GM21528 (cell line): ENCODE data around the gene SH2D7.

Experiments
- ATAC-seq: cut with Tn5 transposase; IDR thresholded peaks from one replicate; pipeline ENCODE4 v1.9.1; 2021; ENCODE audit warnings: mild to moderate bottlenecking, moderate library complexity; ENCODE audit not compliant: unreplicated experiment, low FRiP score

SH2D7 gene

GRCh38 chr15:78059110-78059839, 33.1 kb upstream of the SH2D7 start:
- no peak for ATAC-seq

DNA sequence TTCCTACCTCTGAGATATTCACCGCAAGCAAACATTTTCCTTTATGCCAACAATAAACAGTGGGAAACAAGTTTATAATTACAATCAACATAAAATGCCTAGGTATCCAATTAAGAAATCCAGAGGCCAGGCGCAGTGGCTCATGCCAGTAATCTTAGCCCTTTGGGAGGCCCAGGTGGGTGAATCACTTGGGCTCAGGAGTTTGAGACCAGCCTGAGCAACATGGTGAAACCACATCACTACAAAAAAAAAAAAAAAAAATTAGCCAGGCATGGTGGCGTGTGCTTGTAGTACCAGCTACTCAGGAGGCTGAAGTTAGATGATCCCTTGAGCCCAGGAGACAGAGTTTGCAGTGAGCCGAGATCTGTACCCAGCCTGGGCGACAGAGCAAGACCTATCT, 32.1 kb upstream of the SH2D7 start:
- ATAC-seq = no peak

DNA sequence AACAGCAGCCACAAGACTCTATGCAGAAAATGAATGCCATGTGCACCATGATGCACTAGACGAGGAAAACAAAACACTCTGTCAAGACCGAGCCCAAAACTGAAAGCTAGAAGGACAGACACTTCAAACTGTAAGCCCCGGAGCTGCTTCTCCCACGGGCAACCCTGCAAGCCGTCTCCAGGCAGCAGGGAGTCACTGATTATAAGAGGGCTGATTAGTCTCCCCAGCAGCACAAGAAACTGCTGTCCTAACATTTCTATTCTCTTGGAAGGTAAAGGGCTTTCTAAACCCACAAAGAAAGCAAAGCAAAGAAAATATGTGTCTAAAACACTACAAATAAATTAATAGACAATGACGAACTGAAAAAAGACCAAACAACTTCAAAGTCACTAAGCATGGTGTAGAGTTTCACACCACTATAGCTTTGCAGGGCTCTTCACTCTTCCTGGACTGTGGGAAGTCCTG, 30.4 kb upstream of the SH2D7 start:
- ATAC-seq = peak; percentile 45

DNA sequence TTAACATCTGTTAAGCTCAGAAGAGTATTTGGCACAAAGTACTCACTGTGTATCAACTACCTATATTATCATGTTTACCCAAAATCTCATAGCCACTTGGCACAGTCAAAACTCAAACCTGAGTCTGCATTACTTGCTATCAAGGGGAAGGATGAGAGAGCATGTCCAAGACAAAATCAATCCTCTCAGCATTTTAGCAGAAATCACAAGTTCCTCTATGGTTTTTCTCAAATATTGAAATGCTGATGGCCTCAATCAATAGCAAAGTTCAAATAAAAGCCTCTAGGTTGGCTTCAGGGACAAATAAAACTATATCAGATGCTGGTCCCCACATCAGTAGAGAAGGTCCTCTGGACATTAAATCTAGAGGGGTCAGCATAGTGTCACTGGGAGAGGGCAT, 29.1 kb upstream of the SH2D7 start:
- ATAC-seq = no peak

DNA sequence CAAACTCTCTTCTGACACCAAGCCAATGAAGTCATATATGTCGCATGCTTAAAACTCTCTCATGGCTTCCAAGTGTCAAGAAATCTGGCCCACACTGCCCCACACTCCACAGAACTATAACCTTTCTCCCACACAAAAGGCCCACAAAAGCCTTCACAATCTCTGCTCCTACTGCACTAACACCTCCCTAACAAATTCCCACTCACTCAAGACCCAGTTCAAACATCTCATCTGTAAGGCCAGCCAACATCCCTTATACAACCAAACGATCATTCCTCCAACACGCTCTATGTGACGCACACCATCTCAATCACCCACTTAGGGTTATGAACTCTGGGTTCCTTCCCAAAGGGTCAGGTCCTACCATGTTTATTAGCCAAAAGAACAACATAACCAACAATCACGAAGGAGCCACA, 28.4 kb upstream of the SH2D7 start:
- no peak for ATAC-seq

DNA sequence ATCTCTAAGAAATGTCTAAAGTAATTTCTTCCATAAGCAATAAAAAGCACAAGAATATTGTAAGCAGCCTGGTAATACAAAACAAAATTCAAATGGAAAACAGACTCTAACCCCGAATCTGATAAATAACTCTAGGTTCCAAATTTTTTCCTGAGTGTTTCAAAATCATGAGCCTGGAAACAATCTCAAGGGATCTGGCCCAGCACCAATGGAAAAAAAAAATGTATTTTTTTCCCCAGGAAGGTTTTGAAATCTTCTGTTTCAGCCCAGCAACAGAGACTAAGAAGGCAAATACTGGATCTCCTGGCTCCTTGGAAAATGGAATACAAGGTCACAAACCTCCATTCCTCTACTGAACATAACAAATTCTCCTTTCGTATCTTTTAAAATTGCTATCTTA, 27.8 kb upstream of the SH2D7 start:
- ATAC-seq = no peak

- ATAC-seq = no peak
Observed at GRCh38 chr15:78065284-78065872, 27.0 kb upstream of the SH2D7 start.

DNA sequence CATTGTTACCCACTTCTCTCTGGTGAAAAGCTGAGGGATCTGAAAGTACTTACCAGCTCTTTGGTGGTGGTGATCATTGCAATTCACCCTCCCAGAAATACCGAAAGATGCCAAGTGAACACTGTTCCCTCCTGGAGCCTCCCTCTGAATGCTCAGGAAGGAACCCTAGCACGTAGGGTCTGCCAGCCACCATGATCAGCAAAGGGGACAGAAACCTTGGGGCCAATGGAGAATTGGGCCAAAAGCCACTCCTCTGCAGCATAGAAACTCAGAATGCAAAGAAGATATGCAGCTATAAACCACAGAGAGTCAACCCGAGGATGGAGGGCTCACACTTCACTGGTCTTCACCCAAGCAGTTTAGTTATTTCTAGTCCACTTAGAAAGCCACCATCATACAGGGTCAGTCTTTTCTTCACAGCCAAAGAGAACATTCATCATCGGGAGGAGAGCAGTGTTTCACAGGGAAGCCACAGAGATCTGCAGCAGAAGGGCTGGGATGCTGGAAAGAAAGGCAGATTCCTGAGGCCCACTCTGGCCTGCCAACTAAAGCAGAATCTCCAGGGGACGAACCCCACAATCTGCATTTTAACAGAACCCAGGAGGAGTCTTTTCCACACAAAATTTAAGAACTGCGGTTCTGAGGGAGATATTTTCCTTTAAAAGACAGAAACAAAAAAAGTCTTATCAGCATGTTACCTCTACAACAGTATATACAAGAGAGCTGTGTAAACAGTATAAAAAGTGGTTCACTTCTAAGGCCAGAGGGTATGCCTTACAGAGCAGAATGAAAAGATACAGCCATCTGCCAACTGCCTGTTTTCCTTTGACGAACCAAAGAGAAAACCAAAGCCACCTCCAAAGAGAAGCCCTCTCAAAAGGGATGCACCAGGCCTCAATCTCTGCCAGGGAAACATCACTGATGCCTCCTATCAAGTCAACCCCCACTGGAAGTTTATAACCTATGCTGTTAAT, 26.1 kb upstream of the SH2D7 start:
- no peak for ATAC-seq

DNA sequence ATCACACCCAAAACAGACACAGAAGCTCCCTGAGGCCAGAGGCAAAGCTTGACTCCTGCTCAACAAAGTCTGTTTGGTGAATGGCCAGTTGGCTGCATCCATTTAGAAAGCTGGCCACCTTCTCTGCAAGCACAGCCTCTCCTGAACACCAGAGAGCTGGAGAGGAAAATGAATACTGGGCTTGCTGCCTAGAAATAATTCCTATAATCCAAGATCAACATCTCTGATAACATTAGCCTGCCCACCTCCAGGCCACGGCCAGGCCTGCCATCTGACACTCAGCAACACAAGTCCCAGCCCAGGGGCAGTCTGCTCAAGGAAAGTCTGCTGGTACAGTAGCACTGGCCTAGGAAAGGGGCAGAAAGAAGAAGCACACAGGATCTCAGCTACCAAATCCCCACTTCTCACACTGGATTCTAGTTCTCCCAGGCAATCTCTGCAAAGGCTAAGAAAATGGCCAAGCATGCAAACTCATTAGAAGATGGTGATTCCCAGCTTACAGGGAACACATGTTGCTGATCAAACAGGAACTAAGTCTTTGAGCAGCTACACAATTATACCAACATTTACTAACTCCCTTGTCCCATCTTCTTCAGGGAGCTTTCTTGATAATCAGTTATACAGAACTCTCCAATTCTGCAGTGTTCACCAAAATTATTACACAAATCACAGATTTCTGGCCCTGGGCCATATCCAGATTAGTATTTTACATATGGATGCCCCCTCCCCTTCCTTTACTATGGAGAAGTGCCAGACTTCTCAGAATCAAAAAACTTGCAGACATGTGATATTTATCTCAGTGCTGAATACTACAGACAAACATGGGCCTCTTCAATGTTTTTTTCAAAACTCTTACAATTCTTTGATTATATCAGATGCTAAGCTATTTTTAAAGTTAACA, 24.8 kb upstream of the SH2D7 start:
- no peak for ATAC-seq

DNA sequence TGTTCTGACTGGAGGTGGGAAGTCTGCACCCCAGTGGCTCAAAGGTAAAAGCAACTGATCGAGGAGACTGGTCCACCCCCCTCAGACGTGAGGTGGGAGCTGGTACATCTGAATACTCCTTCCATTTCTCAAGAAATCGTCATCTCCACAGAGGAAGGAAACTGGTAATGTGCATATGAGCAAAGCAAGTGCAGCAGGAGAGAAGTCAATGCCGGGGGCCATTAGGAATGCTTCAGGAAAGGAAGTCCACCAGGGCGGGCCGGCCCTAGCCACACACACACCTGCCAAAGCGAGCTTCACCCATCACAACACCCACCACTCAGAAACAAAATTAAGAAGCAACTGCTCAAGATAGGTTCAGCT, 23.3 kb upstream of the SH2D7 start:
- peak; percentile 7 for ATAC-seq

- ATAC-seq = no peak
Observed at GRCh38 chr15:78069462-78070029, 22.8 kb upstream of the SH2D7 start.

- no peak for ATAC-seq
Observed at GRCh38 chr15:78070049-78070700, 22.2 kb upstream of the SH2D7 start.

- no peak for ATAC-seq
Observed at GRCh38 chr15:78071383-78071782, 21.0 kb upstream of the SH2D7 start.

- no peak for ATAC-seq
Observed at GRCh38 chr15:78072080-78072892, 20.1 kb upstream of the SH2D7 start.

DNA sequence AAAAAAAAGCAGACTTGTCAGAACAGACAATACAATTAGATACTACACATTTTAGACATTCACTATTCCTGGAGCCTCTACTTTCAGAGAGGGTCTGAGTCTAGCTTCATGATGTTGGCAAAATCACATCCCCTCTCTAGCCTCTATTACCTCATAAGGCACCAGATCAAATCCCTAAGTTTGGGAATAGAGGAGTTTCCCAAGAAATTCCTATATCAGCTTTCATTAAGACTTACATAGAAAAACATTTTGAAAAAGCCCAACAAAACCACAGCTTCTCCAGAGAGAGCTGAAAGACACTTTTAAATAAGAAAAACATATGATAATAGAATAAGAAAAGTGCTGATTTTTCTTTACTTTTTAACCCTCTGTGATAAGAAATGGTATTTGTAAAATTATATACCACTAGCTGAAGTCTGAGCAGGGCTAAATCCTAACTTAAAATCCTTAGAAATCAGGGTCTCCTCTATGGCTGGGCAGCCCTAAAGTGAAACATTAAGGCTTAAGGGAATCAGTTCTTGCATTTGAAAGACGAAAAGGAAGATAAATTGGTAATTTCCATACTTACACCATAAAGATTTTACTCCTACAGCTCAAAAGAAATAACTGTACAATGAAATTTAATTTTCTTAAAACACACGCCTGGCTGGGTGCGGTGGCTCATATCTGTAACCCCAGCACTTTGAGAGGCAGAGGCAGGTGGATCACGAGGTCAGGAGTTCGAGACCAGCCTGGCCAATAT, 19.1 kb upstream of the SH2D7 start:
- ATAC-seq = no peak

DNA sequence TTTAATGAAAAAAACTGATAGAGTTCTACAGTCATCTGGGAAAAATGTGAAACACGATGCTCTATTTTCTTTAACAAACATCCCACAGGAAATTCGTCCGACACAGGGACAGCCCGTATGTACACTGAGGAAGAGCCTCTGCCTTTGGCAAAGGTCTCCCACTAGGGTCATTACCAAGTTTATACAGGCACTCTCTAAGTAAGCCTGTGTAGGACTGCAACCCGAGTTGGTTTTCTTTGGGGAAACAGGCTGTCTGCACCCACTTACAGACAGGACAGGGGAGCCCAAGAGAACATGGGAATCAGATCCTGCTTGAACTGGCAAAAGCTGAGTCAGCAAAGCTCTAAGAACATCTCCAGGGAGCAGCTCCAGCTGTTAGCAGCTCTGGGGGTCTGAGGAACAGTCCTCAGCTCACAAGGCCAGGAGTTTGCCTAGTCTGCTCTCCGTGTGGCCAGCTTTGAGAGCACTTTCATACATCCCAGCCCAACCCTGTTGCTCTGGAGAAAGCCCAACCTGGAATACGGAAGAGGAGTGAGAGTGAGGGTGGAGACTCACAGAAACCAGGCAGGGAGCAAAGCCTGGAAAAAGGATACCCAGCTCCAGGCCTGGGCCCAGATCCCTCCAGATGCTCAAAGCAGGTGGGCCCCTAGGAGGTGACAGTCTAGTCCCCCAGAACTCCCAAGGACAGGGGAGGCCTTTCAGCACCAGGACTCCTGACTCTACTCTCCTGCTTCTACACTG, 16.7 kb upstream of the SH2D7 start:
- ATAC-seq = no peak
